Measurements from ENCODE around the gene CNOT6.

DNA sequence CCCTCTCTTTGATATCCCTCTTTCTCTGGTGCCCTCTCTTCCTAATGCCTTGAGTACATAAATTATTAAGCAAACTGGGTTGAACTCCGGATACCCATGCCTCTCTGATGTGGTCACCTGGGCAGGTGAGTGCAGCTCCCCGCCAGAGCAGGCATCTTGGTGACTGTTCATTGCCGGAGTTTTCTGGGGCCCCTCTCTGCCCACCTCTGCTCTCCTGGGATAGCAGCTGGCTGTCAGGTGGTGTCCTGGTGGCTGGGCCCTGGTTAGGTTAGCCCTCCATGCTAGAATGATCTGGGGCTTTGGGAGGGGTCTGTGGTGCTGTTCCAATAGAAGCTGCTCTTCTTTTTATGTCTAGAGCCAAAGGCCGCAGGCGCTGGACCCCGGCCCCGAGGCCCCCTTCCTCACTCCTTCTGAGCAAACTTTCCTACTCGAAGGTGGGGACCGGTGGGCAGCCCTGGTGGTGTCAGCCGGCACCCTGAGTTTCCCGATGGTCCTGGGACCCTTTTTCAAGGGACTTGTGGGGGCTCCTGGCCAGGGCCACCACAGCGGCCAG, 102.0 kb downstream of the CNOT6 start:
- TF ChIP-seq, protein P1, sequence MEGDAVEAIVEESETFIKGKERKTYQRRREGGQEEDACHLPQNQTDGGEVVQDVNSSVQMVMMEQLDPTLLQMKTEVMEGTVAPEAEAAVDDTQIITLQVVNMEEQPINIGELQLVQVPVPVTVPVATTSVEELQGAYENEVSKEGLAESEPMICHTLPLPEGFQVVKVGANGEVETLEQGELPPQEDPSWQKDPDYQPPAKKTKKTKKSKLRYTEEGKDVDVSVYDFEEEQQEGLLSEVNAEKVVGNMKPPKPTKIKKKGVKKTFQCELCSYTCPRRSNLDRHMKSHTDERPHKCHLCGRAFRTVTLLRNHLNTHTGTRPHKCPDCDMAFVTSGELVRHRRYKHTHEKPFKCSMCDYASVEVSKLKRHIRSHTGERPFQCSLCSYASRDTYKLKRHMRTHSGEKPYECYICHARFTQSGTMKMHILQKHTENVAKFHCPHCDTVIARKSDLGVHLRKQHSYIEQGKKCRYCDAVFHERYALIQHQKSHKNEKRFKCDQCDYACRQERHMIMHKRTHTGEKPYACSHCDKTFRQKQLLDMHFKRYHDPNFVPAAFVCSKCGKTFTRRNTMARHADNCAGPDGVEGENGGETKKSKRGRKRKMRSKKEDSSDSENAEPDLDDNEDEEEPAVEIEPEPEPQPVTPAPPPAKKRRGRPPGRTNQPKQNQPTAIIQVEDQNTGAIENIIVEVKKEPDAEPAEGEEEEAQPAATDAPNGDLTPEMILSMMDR (IDR thresholded peaks at IDR 0.05 in 2 of 3, conservative IDR thresholded peaks at IDR 0.05 in 1 of 3; ENCODE audit: borderline replicate concordance in 1 of 3, insufficient read depth in 1 of 3, low read depth in 2 of 3, low read length in 2 of 3), result no peak
- no peak for TF ChIP-seq POLR2A (IDR thresholded peaks at IDR 0.05; ENCODE audit: borderline replicate concordance, extremely low read depth, insufficient read depth, insufficient read length)
- no peak for TF ChIP-seq SIN3A (IDR thresholded peaks at IDR 0.05; ENCODE audit: low read depth)
- TF ChIP-seq, protein P2, sequence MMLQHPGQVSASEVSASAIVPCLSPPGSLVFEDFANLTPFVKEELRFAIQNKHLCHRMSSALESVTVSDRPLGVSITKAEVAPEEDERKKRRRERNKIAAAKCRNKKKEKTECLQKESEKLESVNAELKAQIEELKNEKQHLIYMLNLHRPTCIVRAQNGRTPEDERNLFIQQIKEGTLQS (IDR thresholded peaks at IDR 0.05), result no peak
- no peak for TF ChIP-seq EZH2 (IDR thresholded peaks at IDR 0.05)
- TF ChIP-seq, protein P3, sequence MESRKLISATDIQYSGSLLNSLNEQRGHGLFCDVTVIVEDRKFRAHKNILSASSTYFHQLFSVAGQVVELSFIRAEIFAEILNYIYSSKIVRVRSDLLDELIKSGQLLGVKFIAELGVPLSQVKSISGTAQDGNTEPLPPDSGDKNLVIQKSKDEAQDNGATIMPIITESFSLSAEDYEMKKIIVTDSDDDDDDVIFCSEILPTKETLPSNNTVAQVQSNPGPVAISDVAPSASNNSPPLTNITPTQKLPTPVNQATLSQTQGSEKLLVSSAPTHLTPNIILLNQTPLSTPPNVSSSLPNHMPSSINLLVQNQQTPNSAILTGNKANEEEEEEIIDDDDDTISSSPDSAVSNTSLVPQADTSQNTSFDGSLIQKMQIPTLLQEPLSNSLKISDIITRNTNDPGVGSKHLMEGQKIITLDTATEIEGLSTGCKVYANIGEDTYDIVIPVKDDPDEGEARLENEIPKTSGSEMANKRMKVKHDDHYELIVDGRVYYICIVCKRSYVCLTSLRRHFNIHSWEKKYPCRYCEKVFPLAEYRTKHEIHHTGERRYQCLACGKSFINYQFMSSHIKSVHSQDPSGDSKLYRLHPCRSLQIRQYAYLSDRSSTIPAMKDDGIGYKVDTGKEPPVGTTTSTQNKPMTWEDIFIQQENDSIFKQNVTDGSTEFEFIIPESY (IDR thresholded peaks at IDR 0.05; ENCODE audit: extremely low read depth, insufficient replicate concordance, low read length), result no peak
- TF ChIP-seq POLR2AphosphoS5 (IDR thresholded peaks at IDR 0.05; ENCODE audit: low read depth, low read length), result no peak
- no peak for TF ChIP-seq RAD21 (IDR thresholded peaks at IDR 0.05; ENCODE audit: low read depth)
- TF ChIP-seq SRF (IDR thresholded peaks at IDR 0.05; ENCODE audit: low read depth), result no peak
- TF ChIP-seq CEBPB (IDR thresholded peaks at IDR 0.05; ENCODE audit: low read depth), result no peak

All from HCT116 (cell line).